Activated CD4-positive, alpha-beta T cell treated with anti-CD3 and anti-CD28 coated beads for 36 hours (primary cell): ENCODE data around the gene PEA15. TPM values are rescaled to one million over a fixed set of nuclear protein-coding genes. Genes with fewer than 3 reads are reported as not detected.

Source experiments
- ATAC-seq: fragments of 200-7000 bp; cut with Tn5 transposase; one replicate; pipeline ENCODE4 v1.10.0; 2021; ENCODE audit warnings: mild to moderate bottlenecking, moderate library complexity
- CTCF ChIA-PET: fragments of 350-600 bp; sonication (Branson Sonifier 250); formaldehyde crosslinking; loops from one replicate; lab custom pipeline; 2021; ENCODE audit warnings: antibody characterized with exemption; lab: Charles Lee
- POLR2A ChIA-PET: fragments of 350-600 bp; sonication (Branson Sonifier 250); formaldehyde crosslinking; loops from one replicate; lab custom pipeline; 2021; ENCODE audit warnings: antibody characterized with exemption, inconsistent platforms; lab: Charles Lee
- DNase-seq: peaks from one replicate; pipeline ENCODE4 v3.0.0-alpha.2; 2020
- H3K27ac Mint-ChIP-seq: one replicate; pipeline ENCODE4 v1.8.0; 2021; ENCODE audit warnings: mixed read lengths
- H3K27me3 Mint-ChIP-seq: one replicate; pipeline ENCODE4 v1.8.0; 2021; ENCODE audit warnings: mixed read lengths
- H3K36me3 Mint-ChIP-seq: one replicate; pipeline ENCODE4 v1.8.0; 2021; ENCODE audit warnings: low read depth, mixed read lengths
- H3K4me1 Mint-ChIP-seq: one replicate; pipeline ENCODE4 v1.8.0; 2021; ENCODE audit warnings: mixed read lengths
- H3K4me3 Mint-ChIP-seq: one replicate; pipeline ENCODE4 v1.8.0; 2021; ENCODE audit warnings: mild to moderate bottlenecking, moderate library complexity, mixed read lengths
- H3K9me3 Mint-ChIP-seq: one replicate; pipeline ENCODE4 v1.8.0; 2021; ENCODE audit warnings: low read depth, mixed read lengths
- intact Hi-C, 2 experiments: fragments of 100-400 bp; cut with DNase I in 1 of 2; cut with micrococcal nuclease in 1 of 2; formaldehyde crosslinking; loops; one replicate each; pipeline versions ENCODE4 v1.14.2 to v1.15.1; 2022 to 2024; cut with DNase I, micrococcal nuclease
- total RNA-seq, 2 experiments: library from RNA; stranded (reverse); gene quantifications; one replicate each; pipeline ENCODE4 v1.2.3, GENCODE V29; 2021

Gene PEA15
- total RNA-seq, 2 experiments from 2014 or later, result 42.5 to 63.4 TPM

GRCh38 chr1:160166166-160166868, 38.9 kb upstream of the PEA15 start:
- DNase-seq, result peak; percentile 8
- no peak overlapping the region for H3K4me3 Mint-ChIP-seq
- H3K36me3 Mint-ChIP-seq, result no peaks in the 10 kb centered on the region
- peaks cover 8% of the 10 kb centered on the region for H3K27me3 Mint-ChIP-seq
- intact Hi-C loops, result no loop called here
- H3K27ac Mint-ChIP-seq, result no peak overlapping the region
- peaks cover 23% of the 10 kb centered on the region for H3K4me1 Mint-ChIP-seq
- ATAC-seq, result no peak
- ChIA-PET CTCF (interaction anchor here (1.0 to 1.2 kb wide), 2 partner anchors 9 to 126 kb away, joined by 3 to 5 read pairs; no protein-coding TSS in a partner anchor), POLR2A (no interaction called here)
- H3K9me3 Mint-ChIP-seq, result no peaks in the 10 kb centered on the region

- Mint-ChIP-seq H3K9me3 (no peaks in the 10 kb centered on the region), H3K27ac (no peak overlapping the region), H3K36me3 (no peaks in the 10 kb centered on the region), H3K4me1 (peaks cover 23% of the 10 kb centered on the region), H3K4me3 (no peak overlapping the region), H3K27me3 (peaks cover 8% of the 10 kb centered on the region)
- CTCF ChIA-PET, result interaction anchor here (1.0 to 1.3 kb wide), 2 partner anchors 85 to 125 kb away, joined by 3 to 5 read pairs; no protein-coding TSS in a partner anchor
- POLR2A ChIA-PET, result interaction anchor here (1.2 kb wide), 1 partner anchor 76 kb away, joined by 3 read pairs; no protein-coding TSS in a partner anchor
- ATAC-seq, result no peak
- DNase-seq, result no peak
- intact Hi-C loops, result no loop called here
Measured at GRCh38 chr1:160167056-160167455, 38.1 kb upstream of the PEA15 start.

GRCh38 chr1:160167580-160167979, 37.6 kb upstream of the PEA15 start:
- Mint-ChIP-seq H3K9me3 (no peaks in the 10 kb centered on the region), H3K4me1 (peaks cover 23% of the 10 kb centered on the region), H3K4me3 (no peak overlapping the region), H3K27ac (no peak overlapping the region), H3K27me3 (peaks cover 8% of the 10 kb centered on the region), H3K36me3 (no peaks in the 10 kb centered on the region)
- ATAC-seq (peak; percentile 91), DNase-seq (peak; percentile 49)
- ChIA-PET CTCF (interaction anchor here (0.6 to 1.3 kb wide), 3 partner anchors 58 to 1124 kb away, joined by 3 to 4 read pairs (median 3); no protein-coding TSS in a partner anchor), POLR2A (interaction anchor here (1.2 kb wide), 1 partner anchor 75 kb away, joined by 3 read pairs; no protein-coding TSS in a partner anchor)
- intact Hi-C loops, result no loop called here

GRCh38 chr1:160168016-160168415, 37.2 kb upstream of the PEA15 start:
- peaks cover 23% of the 10 kb centered on the region for H3K4me1 Mint-ChIP-seq
- no peak overlapping the region for H3K27ac Mint-ChIP-seq
- ChIA-PET CTCF (interaction anchor here (0.6 to 1.5 kb wide), 4 partner anchors 58 to 1123 kb away, joined by 3 to 6 read pairs (median 4); no protein-coding TSS in a partner anchor), POLR2A (interaction anchor here (1.2 kb wide), 1 partner anchor 75 kb away, joined by 3 read pairs; no protein-coding TSS in a partner anchor)
- intact Hi-C loops, result loop anchor here in 1 of 2 experiments (2.0 kb wide), 1 partner anchor 65 kb away; no protein-coding TSS in a partner anchor
- H3K36me3 Mint-ChIP-seq, result no peaks in the 10 kb centered on the region
- no peak for ATAC-seq
- no peak overlapping the region for H3K4me3 Mint-ChIP-seq
- no peaks in the 10 kb centered on the region for H3K9me3 Mint-ChIP-seq
- peaks cover 8% of the 10 kb centered on the region for H3K27me3 Mint-ChIP-seq
- DNase-seq, result no peak

- POLR2A ChIA-PET, result no interaction called here
- intact Hi-C loops, result loop anchor here in 1 of 2 experiments (2.0 kb wide), 1 partner anchor 66 kb away; no protein-coding TSS in a partner anchor
Measured at GRCh38 chr1:160168609-160169369, 36.4 kb upstream of the PEA15 start.

GRCh38 chr1:160169553-160170399, 35.4 kb upstream of the PEA15 start:
- ATAC-seq (peak; percentile 64), DNase-seq (peak; percentile 67)
- Mint-ChIP-seq H3K27ac (no peak overlapping the region), H3K4me3 (no peak overlapping the region), H3K9me3 (no peaks in the 10 kb centered on the region), H3K27me3 (peaks cover 8% of the 10 kb centered on the region), H3K4me1 (peaks cover 23% of the 10 kb centered on the region), H3K36me3 (no peaks in the 10 kb centered on the region)
- intact Hi-C loops, result loop anchor here in 1 of 2 experiments (2.0 kb wide), 1 partner anchor 67 kb away; no protein-coding TSS in a partner anchor
- CTCF ChIA-PET, result interaction anchor here (0.7 to 1.6 kb wide), 8 partner anchors 19 to 848 kb away, joined by 3 to 6 read pairs (median 4); no protein-coding TSS in a partner anchor
- POLR2A ChIA-PET, result no interaction called here

More at GRCh38 chr1:160168609-160169369, 36.4 kb upstream of the PEA15 start:
- H3K9me3 Mint-ChIP-seq, result no peaks in the 10 kb centered on the region
- H3K27me3 Mint-ChIP-seq, result peaks cover 8% of the 10 kb centered on the region
- DNase-seq, result no peak
- ATAC-seq, result no peak
- H3K36me3 Mint-ChIP-seq, result no peaks in the 10 kb centered on the region
- peaks cover 23% of the 10 kb centered on the region for H3K4me1 Mint-ChIP-seq
- no peak overlapping the region for H3K4me3 Mint-ChIP-seq
- H3K27ac Mint-ChIP-seq, result no peak overlapping the region
- CTCF ChIA-PET, result interaction anchor here (0.5 to 1.6 kb wide), 8 partner anchors 18 to 1122 kb away, joined by 3 to 6 read pairs (median 4); no protein-coding TSS in a partner anchor

- Mint-ChIP-seq H3K27ac (no peak overlapping the region), H3K27me3 (peaks cover 7% of the 10 kb centered on the region), H3K36me3 (no peaks in the 10 kb centered on the region), H3K4me1 (peaks cover 22% of the 10 kb centered on the region), H3K9me3 (no peaks in the 10 kb centered on the region), H3K4me3 (no peak overlapping the region)
- DNase-seq (no peak), ATAC-seq (no peak)
- ChIA-PET CTCF (interaction anchor here (0.8 to 1.0 kb wide), 2 partner anchors 121 to 210 kb away, joined by 3 read pairs; no protein-coding TSS in a partner anchor), POLR2A (no interaction called here)
- intact Hi-C loops, result no loop called here
Measured at GRCh38 chr1:160171354-160171753, 33.8 kb upstream of the PEA15 start.

- CTCF ChIA-PET, result interaction anchor here (1.0 to 1.3 kb wide), 2 partner anchors 93 to 209 kb away, joined by 3 read pairs; no protein-coding TSS in a partner anchor
- Mint-ChIP-seq H3K4me3 (no peak overlapping the region), H3K9me3 (no peaks in the 10 kb centered on the region), H3K36me3 (no peaks in the 10 kb centered on the region), H3K27ac (no peak overlapping the region), H3K27me3 (peaks cover 4% of the 10 kb centered on the region), H3K4me1 (peaks cover 19% of the 10 kb centered on the region)
- intact Hi-C loops, result no loop called here
- POLR2A ChIA-PET, result interaction anchor here (0.5 to 0.6 kb wide), 2 partner anchors 48 to 62 kb away, joined by 3 read pairs; no protein-coding TSS in a partner anchor
- ATAC-seq, result no peak
- DNase-seq, result no peak
Measured at GRCh38 chr1:160171980-160172379, 33.2 kb upstream of the PEA15 start.

- no peak for ATAC-seq
- no peaks in the 10 kb centered on the region for H3K36me3 Mint-ChIP-seq
- no peak overlapping the region for H3K27ac Mint-ChIP-seq
- POLR2A ChIA-PET, result no interaction called here
- no peak for DNase-seq
- H3K27me3 Mint-ChIP-seq, result peaks cover 13% of the 10 kb centered on the region
- H3K4me3 Mint-ChIP-seq, result no peak overlapping the region
- intact Hi-C loops, result no loop called here
- H3K9me3 Mint-ChIP-seq, result no peaks in the 10 kb centered on the region
- CTCF ChIA-PET, result no interaction called here
- no peaks in the 10 kb centered on the region for H3K4me1 Mint-ChIP-seq
Measured at GRCh38 chr1:160177231-160177630, 28.0 kb upstream of the PEA15 start.

GRCh38 chr1:160177667-160178066, 27.5 kb upstream of the PEA15 start:
- CTCF ChIA-PET, result no interaction called here
- ATAC-seq, result no peak

More at GRCh38 chr1:160177667-160178066, 27.5 kb upstream of the PEA15 start:
- intact Hi-C loops, result no loop called here
- Mint-ChIP-seq H3K4me1 (no peaks in the 10 kb centered on the region), H3K27ac (no peak overlapping the region), H3K36me3 (no peaks in the 10 kb centered on the region), H3K4me3 (no peak overlapping the region), H3K9me3 (no peaks in the 10 kb centered on the region), H3K27me3 (peaks cover 13% of the 10 kb centered on the region)
- no peak for DNase-seq
- POLR2A ChIA-PET, result no interaction called here
